ENCODE data around the gene GALNT15.

The GALNT15 gene

GRCh38 chr3:16200411-16200810, 25.9 kb downstream of the GALNT15 start:
- Mint-ChIP-seq H3K36me3 (ENCODE audit: insufficient read depth) (no peaks in the 10 kb centered on the region), H3K9me3 (no peaks in the 10 kb centered on the region), H3K4me3 (no peak overlapping the region), H3K27me3 (peaks cover 35% of the 10 kb centered on the region), H3K4me1 (no peaks in the 10 kb centered on the region), H3K27ac (ENCODE audit: low read depth) (no peak overlapping the region)
- ATAC-seq (replicated peaks; ENCODE audit: extremely low read depth, poor library complexity, severe bottlenecking) (no peak), DNase-seq (ENCODE audit: low spot score in 2 of 2) (no peak)

- Mint-ChIP-seq H3K4me3 (no peak overlapping the region), H3K27me3 (peaks cover 35% of the 10 kb centered on the region), H3K36me3 (ENCODE audit: insufficient read depth) (no peaks in the 10 kb centered on the region), H3K27ac (ENCODE audit: low read depth) (no peak overlapping the region), H3K4me1 (no peaks in the 10 kb centered on the region), H3K9me3 (no peaks in the 10 kb centered on the region)
- no peak for DNase-seq (ENCODE audit: low spot score in 2 of 2)
- no peak for ATAC-seq (replicated peaks; ENCODE audit: extremely low read depth, poor library complexity, severe bottlenecking)
These were observed 28.6 kb downstream of the GALNT15 start for GRCh38 chr3:16203031-16203430.

- no peak overlapping the region for H3K4me3 Mint-ChIP-seq
- no peaks in the 10 kb centered on the region for H3K36me3 Mint-ChIP-seq (ENCODE audit: insufficient read depth)
- no peaks in the 10 kb centered on the region for H3K4me1 Mint-ChIP-seq
- H3K9me3 Mint-ChIP-seq, result no peaks in the 10 kb centered on the region
- DNase-seq (ENCODE audit: low spot score in 2 of 2) (no peak), ATAC-seq (replicated peaks; ENCODE audit: extremely low read depth, poor library complexity, severe bottlenecking) (no peak)
- H3K27ac Mint-ChIP-seq (ENCODE audit: low read depth), result no peak overlapping the region
- peaks cover 35% of the 10 kb centered on the region for H3K27me3 Mint-ChIP-seq
These were observed 29.5 kb downstream of the GALNT15 start for GRCh38 chr3:16203671-16204629.

GRCh38 chr3:16204751-16205150, 30.3 kb downstream of the GALNT15 start:
- Mint-ChIP-seq H3K4me1 (no peaks in the 10 kb centered on the region), H3K27me3 (peaks cover 35% of the 10 kb centered on the region), H3K4me3 (no peak overlapping the region), H3K27ac (ENCODE audit: low read depth) (no peak overlapping the region), H3K9me3 (no peaks in the 10 kb centered on the region), H3K36me3 (ENCODE audit: insufficient read depth) (no peaks in the 10 kb centered on the region)
- DNase-seq (ENCODE audit: low spot score in 2 of 2) (no peak), ATAC-seq (replicated peaks; ENCODE audit: extremely low read depth, poor library complexity, severe bottlenecking) (no peak)

GRCh38 chr3:16205156-16205870, 30.8 kb downstream of the GALNT15 start:
- Mint-ChIP-seq H3K4me3 (no peak overlapping the region), H3K27me3 (peaks cover 35% of the 10 kb centered on the region), H3K9me3 (no peaks in the 10 kb centered on the region), H3K4me1 (no peaks in the 10 kb centered on the region), H3K27ac (ENCODE audit: low read depth) (no peak overlapping the region), H3K36me3 (ENCODE audit: insufficient read depth) (no peaks in the 10 kb centered on the region)
- ATAC-seq (replicated peaks; ENCODE audit: extremely low read depth, poor library complexity, severe bottlenecking) (no peak), DNase-seq (ENCODE audit: low spot score in 2 of 2) (no peak)

- no peak for ATAC-seq (replicated peaks; ENCODE audit: extremely low read depth, poor library complexity, severe bottlenecking)
- DNase-seq (ENCODE audit: low spot score in 2 of 2), result no peak
- Mint-ChIP-seq H3K27me3 (peaks cover 44% of the 10 kb centered on the region), H3K9me3 (no peaks in the 10 kb centered on the region), H3K4me3 (no peak overlapping the region), H3K4me1 (no peaks in the 10 kb centered on the region), H3K36me3 (ENCODE audit: insufficient read depth) (no peaks in the 10 kb centered on the region), H3K27ac (ENCODE audit: low read depth) (no peak overlapping the region)
These were observed 32.6 kb downstream of the GALNT15 start for GRCh38 chr3:16207031-16207430.

GRCh38 chr3:16211176-16211904, 36.9 kb downstream of the GALNT15 start:
- no peak overlapping the region for H3K27ac Mint-ChIP-seq (ENCODE audit: low read depth)
- no peak overlapping the region for H3K4me3 Mint-ChIP-seq
- H3K27me3 Mint-ChIP-seq, result peaks cover 47% of the 10 kb centered on the region
- ATAC-seq (replicated peaks; ENCODE audit: extremely low read depth, poor library complexity, severe bottlenecking), result no peak
- no peaks in the 10 kb centered on the region for H3K4me1 Mint-ChIP-seq
- DNase-seq (ENCODE audit: low spot score in 2 of 2), result no peak
- H3K36me3 Mint-ChIP-seq (ENCODE audit: insufficient read depth), result no peaks in the 10 kb centered on the region
- no peaks in the 10 kb centered on the region for H3K9me3 Mint-ChIP-seq

- Mint-ChIP-seq H3K4me3 (no peak overlapping the region), H3K4me1 (no peaks in the 10 kb centered on the region), H3K27ac (ENCODE audit: low read depth) (no peak overlapping the region), H3K9me3 (no peaks in the 10 kb centered on the region), H3K27me3 (peaks cover 61% of the 10 kb centered on the region), H3K36me3 (ENCODE audit: insufficient read depth) (no peaks in the 10 kb centered on the region)
- DNase-seq (ENCODE audit: low spot score in 2 of 2) (no peak), ATAC-seq (replicated peaks; ENCODE audit: extremely low read depth, poor library complexity, severe bottlenecking) (no peak)
These were observed 39.9 kb downstream of the GALNT15 start for GRCh38 chr3:16214366-16214765.

GRCh38 chr3:16216373-16216935, 42.0 kb downstream of the GALNT15 start:
- H3K27ac Mint-ChIP-seq (ENCODE audit: low read depth), result no peak overlapping the region
- ATAC-seq (replicated peaks; ENCODE audit: extremely low read depth, poor library complexity, severe bottlenecking) (no peak), DNase-seq (ENCODE audit: low spot score in 2 of 2) (no peak)
- no peak overlapping the region for H3K4me3 Mint-ChIP-seq
- H3K27me3 Mint-ChIP-seq, result peaks cover 55% of the 10 kb centered on the region
- no peaks in the 10 kb centered on the region for H3K9me3 Mint-ChIP-seq
- no peaks in the 10 kb centered on the region for H3K4me1 Mint-ChIP-seq
- no peaks in the 10 kb centered on the region for H3K36me3 Mint-ChIP-seq (ENCODE audit: insufficient read depth)

- no peaks in the 10 kb centered on the region for H3K36me3 Mint-ChIP-seq (ENCODE audit: insufficient read depth)
- H3K9me3 Mint-ChIP-seq, result no peaks in the 10 kb centered on the region
- no peak overlapping the region for H3K4me3 Mint-ChIP-seq
- H3K4me1 Mint-ChIP-seq, result no peaks in the 10 kb centered on the region
- no peak for DNase-seq (ENCODE audit: low spot score in 2 of 2)
- H3K27me3 Mint-ChIP-seq, result peaks cover 27% of the 10 kb centered on the region
- no peak overlapping the region for H3K27ac Mint-ChIP-seq (ENCODE audit: low read depth)
- no peak for ATAC-seq (replicated peaks; ENCODE audit: extremely low read depth, poor library complexity, severe bottlenecking)
These were observed 45.3 kb downstream of the GALNT15 start for GRCh38 chr3:16219777-16220176.

GRCh38 chr3:16221990-16222389, 47.5 kb downstream of the GALNT15 start:
- H3K9me3 Mint-ChIP-seq, result no peaks in the 10 kb centered on the region
- no peak overlapping the region for H3K27ac Mint-ChIP-seq (ENCODE audit: low read depth)
- ATAC-seq (replicated peaks; ENCODE audit: extremely low read depth, poor library complexity, severe bottlenecking), result no peak
- H3K4me3 Mint-ChIP-seq, result no peak overlapping the region
- no peaks in the 10 kb centered on the region for H3K4me1 Mint-ChIP-seq
- H3K36me3 Mint-ChIP-seq (ENCODE audit: insufficient read depth), result no peaks in the 10 kb centered on the region
- no peak for DNase-seq (ENCODE audit: low spot score in 2 of 2)
- peaks cover 16% of the 10 kb centered on the region for H3K27me3 Mint-ChIP-seq

GRCh38 chr3:16222547-16222946, 48.1 kb downstream of the GALNT15 start:
- Mint-ChIP-seq H3K4me1 (no peaks in the 10 kb centered on the region), H3K4me3 (no peak overlapping the region), H3K27ac (ENCODE audit: low read depth) (no peak overlapping the region), H3K9me3 (no peaks in the 10 kb centered on the region), H3K27me3 (peaks cover 16% of the 10 kb centered on the region), H3K36me3 (ENCODE audit: insufficient read depth) (no peaks in the 10 kb centered on the region)
- ATAC-seq (replicated peaks; ENCODE audit: extremely low read depth, poor library complexity, severe bottlenecking) (no peak), DNase-seq (ENCODE audit: low spot score in 2 of 2) (no peak)
